Prostate gland (tissue), 2 donors: ENCODE results near the gene PIAS3.

Experiments
- CTCF ChIP-seq, 4 experiments: fragments of 200-600 bp in 2 of 4; fragments of 450-650 bp in 2 of 4; sonication (generic) in 2 of 4; IDR thresholded peaks; 1 replicate in 3 of 4; 2 replicates in 1 of 4; pipeline ENCODE4 v1.5.1; 2016 to 2019; ENCODE audit warnings: antibody characterized with exemption in 4 of 4, mild to moderate bottlenecking in 2 of 4, moderate library complexity in 2 of 4
- POLR2AphosphoS5 ChIP-seq: sonication (generic); formaldehyde crosslinking; IDR thresholded peaks from one replicate; pipeline ENCODE4 v1.6.1; 2017; ENCODE audit warnings: antibody characterized with exemption

DNA sequence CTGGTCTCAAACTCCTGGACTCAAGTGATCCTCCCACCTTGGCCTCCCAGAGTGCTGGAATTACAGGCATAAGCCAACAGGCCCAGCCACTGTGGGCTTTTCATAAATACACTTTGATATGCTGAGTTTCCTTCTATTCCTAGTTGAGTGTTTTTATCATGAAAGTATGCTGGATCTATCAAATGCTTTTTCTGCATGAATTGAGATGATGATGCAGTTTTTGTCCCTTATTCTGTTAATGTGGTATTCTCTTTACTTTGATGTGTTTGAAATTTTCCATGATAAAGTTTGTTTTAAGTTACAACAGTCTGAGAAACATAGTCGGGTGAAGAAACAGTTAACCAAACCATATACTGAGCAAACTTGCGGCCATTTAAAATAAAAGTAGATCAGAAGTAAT is 59.1 kb downstream of the PIAS3 start:
- TF ChIP-seq POLR2AphosphoS5 (no peak), CTCF (IDR thresholded peaks at IDR 0.05) (no peak)
